GM12892 (cell line): ENCODE results near the gene FANCC.

Experiments
- POLR2A ChIP-seq: IDR thresholded peaks from 2 replicates; pipeline ENCODE4 v1.6.1; 2011; ENCODE audit warnings: low read depth, low read length, control low read depth
- POLR2AphosphoS5 ChIP-seq: IDR thresholded peaks from 2 replicates; pipeline ENCODE4 v1.6.1; 2011; ENCODE audit warnings: low read depth, low read length, control low read depth

GRCh38 chr9:95134457-95134881, 183.0 kb downstream of the FANCC start:
- TF ChIP-seq POLR2A (no peak), POLR2AphosphoS5 (no peak)
